Heart left ventricle (tissue), 16 donors: ENCODE data around the gene FUBP1. TPM values are rescaled to one million over a fixed set of nuclear protein-coding genes. Genes with fewer than 3 reads are reported as not detected.

Experiments
- ATAC-seq, 4 donors: fragments of 200-7000 bp; cut with Tn5 transposase; one replicate each; pipeline ENCODE4 v1.9.1; 2020 to 2022; ENCODE audit warnings: moderate library complexity in 4 of 4, mild to moderate bottlenecking in 3 of 4, moderate number of reproducible peaks in 1 of 4
- DNase-seq, 5 donors: peaks; one replicate each; pipeline ENCODE4 v3.0.0-alpha.2; 2020
- H3K27ac ChIP-seq, 12 donors: fragments of 200-600 bp; sonication (generic) in 4 of 12; one replicate each; pipeline versions ENCODE4 v1.5.0 to v1.8.0; 2016 to 2022; ENCODE audit warnings: mild to moderate bottlenecking in 2 of 12
- H3K27me3 ChIP-seq, 9 donors: fragments of 200-600 bp; sonication (generic) in 2 of 9; one replicate each; pipeline versions ENCODE4 v1.5.1 to v1.8.0; 2016 to 2022; ENCODE audit warnings: mild to moderate bottlenecking in 3 of 9
- H3K36me3 ChIP-seq, 9 donors: fragments of 200-600 bp; sonication (generic) in 2 of 9; one replicate each; pipeline versions ENCODE4 v1.5.0 to v1.8.0; 2018 to 2022; ENCODE audit warnings: mild to moderate bottlenecking in 2 of 9
- H3K4me1 ChIP-seq, 12 donors: fragments of 200-600 bp; sonication (generic) in 4 of 12; one replicate each; pipeline versions ENCODE4 v1.5.0 to v1.8.0; 2016 to 2022; ENCODE audit warnings: mild to moderate bottlenecking in 3 of 12
- H3K4me3 ChIP-seq, 12 donors: fragments of 200-600 bp; sonication (generic) in 4 of 12; one replicate each; pipeline versions ENCODE4 v1.5.0 to v1.8.0; 2017 to 2022; ENCODE audit warnings: mild to moderate bottlenecking in 9 of 12, moderate library complexity in 4 of 12
- H3K9me3 ChIP-seq, 12 donors: fragments of 200-600 bp; sonication (generic) in 4 of 12; one replicate each; pipeline versions ENCODE4 v1.5.0 to v1.8.0; 2016 to 2022; ENCODE audit warnings: mild to moderate bottlenecking in 1 of 12
- CTCF ChIP-seq, 12 donors: fragments of 200-600 bp; sonication (generic) in 4 of 12; IDR thresholded peaks; one replicate each; pipeline versions ENCODE4 v1.5.0 to v1.8.0; 2018 to 2022; ENCODE audit warnings: antibody characterized with exemption in 12 of 12, mild to moderate bottlenecking in 5 of 12
- POLR2A ChIP-seq, 2 donors: fragments of 450-650 bp; IDR thresholded peaks; one replicate each; pipeline ENCODE4 v1.6.1; 2017; ENCODE audit warnings: antibody characterized with exemption in 2 of 2, mild to moderate bottlenecking in 2 of 2, moderate library complexity in 2 of 2
- WGBS, 4 donors: extraction: QIAGEN DNeasy Blood & Tissue Kit in 2 of 4; methylation state at CpG; one replicate each; pipeline versions ENCODE4 v1.1.5 to v1.1.7; 2013 to 2018; 5-methylcytosine and 5-hydroxymethylcytosine counted together
- intact Hi-C, 10 donors: fragments of 100-400 bp; cut with DNase I; formaldehyde crosslinking; loops; one replicate each; pipeline versions ENCODE4 v1.11.1 to v1.14.2; 2022
- polyA plus RNA-seq, 2 donors: library from polyadenylated mRNA; stranded (reverse); fragments of 200-250 nt; gene quantifications; one replicate each; pipeline ENCODE4 v1.2.3, GENCODE V29; 2013
- total RNA-seq, 9 donors: library from RNA; depleted of rRNA in 2 of 9; stranded (reverse); fragments of >200 nt in 2 of 9; fragmentation: NEBNext Ultra II Directional in 3 of 9; extraction: Animal tissue kit (Norgen Biotek cat#: 25700) in 3 of 9; gene quantifications; one replicate each; pipeline versions ENCODE4 v1.1.0 to v1.2.4, GENCODE V29; 2016 to 2023
- donor health status: ischemic (EF 13 %, LVEDD 7.1; RV severe dilation, severe dysfunction).
- donor health status: healthy with polysubstance abuse.
- donor health status: DM: no; HTN: yes; CAD: no.
- donor health status: DM: no; HTN: no; CAD: no.
- donor health status: ischemic (EF 25% LVEDD 6.9; RV normal size, moderate dysfunction).
- donor health status: ischemic (EF 25% LVEDD 5.7; RV mildly dilated, moderate dysfunction).
- donor health status: healthy.
- donor health status: DM: yes; HTN: yes; CAD: no.
- donor health status: ischemic (EF 35%, LVEDD 5.7; RV mildly dilated, moderate dysfunction).
- donor health status: nonischemic (EF 11% LVEDD 7.7; RV severe dilation, severe dysfunction).
- donor health status: DM: yes; HTN: yes; CAD: no.
- donor health status: PGD.
- donor health status: ischemic (EF 29% LVEDD 5.4; RV normal size, mild dysfunction).
- donor health status: nonischemic (EF 23%, LVEDD 6.1; RV moderate dilation, normal function).

FUBP1 gene
- total and polyA plus RNA-seq, 11 donors = 27.0 to 78.9 (median 54.1) TPM

- H3K4me1 ChIP-seq = peaks cover 0 to 4% (median 0%) of the 10 kb centered on the region in 12 donors
- DNase-seq (no peak), ATAC-seq (no peak)
- peaks cover 0 to 25% (median 8%) of the 10 kb centered on the region in 9 donors for H3K36me3 ChIP-seq
- TF ChIP-seq CTCF (IDR thresholded peaks at IDR 0.05) (no peak), POLR2A (IDR thresholded peaks at IDR 0.05) (no peak)
- intact Hi-C loops = no loop called here
- H3K27ac ChIP-seq = no peak overlapping the region
- no peak overlapping the region for H3K4me3 ChIP-seq
- 89 to 95% (median 92%) methylated on average over 3 of the region's 3 CpGs for WGBS, 4 donors
- H3K9me3 ChIP-seq = no peaks in the 10 kb centered on the region
- no peaks in the 10 kb centered on the region for H3K27me3 ChIP-seq
Measured at GRCh38 chr1:77994117-77994705, 15.3 kb upstream of the FUBP1 start.

GRCh38 chr1:77991638-77992037, 12.8 kb upstream of the FUBP1 start:
- Histone ChIP-seq H3K27me3 (no peaks in the 10 kb centered on the region), H3K27ac (no peak overlapping the region), H3K9me3 (no peaks in the 10 kb centered on the region), H3K36me3 (peaks cover 0 to 25% (median 8%) of the 10 kb centered on the region in 9 donors), H3K4me1 (peaks cover 0 to 19% (median 4%) of the 10 kb centered on the region in 12 donors), H3K4me3 (no peak overlapping the region)
- intact Hi-C loops = no loop called here
- DNase-seq (no peak), ATAC-seq (no peak)
- no peak for TF ChIP-seq CTCF (IDR thresholded peaks at IDR 0.05)
- no peak for TF ChIP-seq POLR2A (IDR thresholded peaks at IDR 0.05)

- no peaks in the 10 kb centered on the region for H3K9me3 ChIP-seq
- 94 to 98% (median 94%) methylated on average over 3 of the region's 3 CpGs for WGBS, 4 donors
- no peak for TF ChIP-seq POLR2A (IDR thresholded peaks at IDR 0.05)
- no peak for TF ChIP-seq CTCF (IDR thresholded peaks at IDR 0.05)
- intact Hi-C loops = no loop called here
- peaks cover 0 to 20% (median 7%) of the 10 kb centered on the region in 9 donors for H3K36me3 ChIP-seq
- no peak for DNase-seq
- H3K4me1 ChIP-seq = peaks cover 0 to 21% (median 6%) of the 10 kb centered on the region in 12 donors
- no peak overlapping the region for H3K4me3 ChIP-seq
- ATAC-seq = no peak
- no peaks in the 10 kb centered on the region for H3K27me3 ChIP-seq
- H3K27ac ChIP-seq = no peak overlapping the region
Measured at GRCh38 chr1:77990629-77991204, 11.8 kb upstream of the FUBP1 start.

GRCh38 chr1:77989744-77990143, 10.9 kb upstream of the FUBP1 start:
- TF ChIP-seq POLR2A (IDR thresholded peaks at IDR 0.05) = no peak
- no peak for TF ChIP-seq CTCF (IDR thresholded peaks at IDR 0.05)
- H3K27ac ChIP-seq = no peak overlapping the region
- H3K36me3 ChIP-seq = peaks cover 0 to 15% (median 4%) of the 10 kb centered on the region in 9 donors
- no peaks in the 10 kb centered on the region for H3K9me3 ChIP-seq
- H3K27me3 ChIP-seq = no peaks in the 10 kb centered on the region
- no peak overlapping the region for H3K4me3 ChIP-seq
- ATAC-seq (no peak), DNase-seq (no peak)
- peaks cover 2 to 30% (median 12%) of the 10 kb centered on the region in 12 donors for H3K4me1 ChIP-seq
- intact Hi-C loops = no loop called here
- WGBS, 4 donors = 78 to 92% (median 82%) methylated on average over 2 of the region's 2 CpGs
